K562 (cell line): ENCODE data around the gene RALGPS1. TPM values are rescaled to one million over a fixed set of nuclear protein-coding genes. Genes with fewer than 3 reads are reported as not detected.
A peak's percentile ranks its signal among the peaks of the same experiment; 100 is the strongest.

Experiments used
- CBX1 ChIP-seq: sonication (generic); IDR thresholded peaks from 2 replicates; pipeline ENCODE4 v1.6.1; 2016; ENCODE audit warnings: antibody characterized with exemption, low read depth, mild to moderate bottlenecking
- ETV6 ChIP-seq, 3 experiments: fragments of 150-350 bp in 1 of 3; sonication (generic) in 1 of 3; formaldehyde crosslinking in 1 of 3; IDR thresholded peaks; 2 replicates each; pipeline versions ENCODE4 v1.6.1 to v1.8.0; 2014 to 2022; ENCODE audit warnings: borderline replicate concordance in 2 of 3, low read depth in 2 of 3, antibody characterized with exemption in 1 of 3, low read length in 1 of 3, mild to moderate bottlenecking in 1 of 3, missing genetic modification reagents in 1 of 3
- FIP1L1 ChIP-seq: fragments of 200-400 bp; formaldehyde crosslinking; IDR thresholded peaks from 2 replicates; pipeline ENCODE4 v1.6.1; 2018; ENCODE audit warnings: mild to moderate bottlenecking, low read depth, low read length; ENCODE audit not compliant: poor library complexity, severe bottlenecking
- FOSL1 ChIP-seq: fragments of 200-800 bp; sonication (Bioruptor generic); conservative IDR thresholded peaks from 2 replicates; pipeline ENCODE4 v1.6.1; 2016; ENCODE audit warnings: missing genetic modification characterization, missing compliant biosample characterization
- HDAC2 ChIP-seq: fragments of 450-650 bp; IDR thresholded peaks from 2 replicates; pipeline ENCODE4 v1.6.1; 2016; ENCODE audit warnings: mild to moderate bottlenecking
- HNRNPK ChIP-seq: fragments of 200-400 bp; formaldehyde crosslinking; IDR thresholded peaks from one replicate; pipeline ENCODE4 v1.6.1; 2018; ENCODE audit warnings: mild to moderate bottlenecking, low read depth, low read length; ENCODE audit not compliant: poor library complexity, severe bottlenecking
- LCOR ChIP-seq: sonication (generic); formaldehyde crosslinking; IDR thresholded peaks from 2 replicates; pipeline ENCODE4 v1.8.0; 2022; ENCODE audit warnings: mild to moderate bottlenecking, missing genetic modification reagents
- MCM7 ChIP-seq, 2 experiments: fragments of 450-650 bp; IDR thresholded peaks; 2 replicates each; pipeline ENCODE4 v1.6.1; 2016 to 2018
- MED1 ChIP-seq: sonication (generic); formaldehyde crosslinking; IDR thresholded peaks from 2 replicates; pipeline ENCODE4 v1.8.1; 2023; ENCODE audit warnings: missing genetic modification reagents, borderline replicate concordance
- PTBP1 ChIP-seq: fragments of 200-400 bp; formaldehyde crosslinking; IDR thresholded peaks from 2 replicates; pipeline ENCODE4 v1.6.1; 2017; ENCODE audit warnings: low read depth, low read length
- RBM15 ChIP-seq: fragments of 200-400 bp; formaldehyde crosslinking; IDR thresholded peaks from 2 replicates; pipeline ENCODE4 v1.6.1; 2018; ENCODE audit warnings: mild to moderate bottlenecking, low read length, moderate library complexity; ENCODE audit not compliant: insufficient read depth
- TAL1 ChIP-seq: fragments of 450-650 bp; IDR thresholded peaks from 2 replicates; pipeline ENCODE4 v1.6.1; 2016; ENCODE audit warnings: mild to moderate bottlenecking
- U2AF1 ChIP-seq: fragments of 200-400 bp; formaldehyde crosslinking; optimal IDR thresholded peaks from 2 replicates; pipeline ENCODE3; 2017; ENCODE audit warnings: mild to moderate bottlenecking, low read depth, low read length, moderate library complexity
- ZNF121 ChIP-seq: sonication (generic); formaldehyde crosslinking; conservative IDR thresholded peaks from 2 replicates; pipeline ENCODE4 v1.8.0; 2022; ENCODE audit warnings: missing genetic modification reagents
- polyA plus RNA-seq, 8 experiments: library from polyadenylated mRNA; depleted of rRNA in 4 of 8; stranded (reverse) in 5 of 8; unstranded in 3 of 8; fragments of >200 nt; fragmentation: Nextera tagmentation in 2 of 8; fragmentation: Illumina TruSeq in 1 of 8; extraction: Ambion mirVana in 2 of 8; extraction: Trizol in 1 of 8; gene quantifications; 2 replicates each; pipeline versions ENCODE4 v1.2.1 to v1.2.3, GENCODE V29; 2011 to 2014; ENCODE audit warnings: inconsistent platforms in 1 of 8, missing spikeins in 1 of 8
- total RNA-seq, 7 experiments: library from RNA; depleted of rRNA in 6 of 7; stranded (reverse); fragments of >200 nt in 6 of 7; fragmentation: Illumina TruSeq in 2 of 7; extraction: Trizol in 2 of 7; gene quantifications; 2 replicates each; pipeline versions ENCODE4 v1.2.1 to v1.2.3, GENCODE V29; 2011 to 2021; ENCODE audit warnings: low replicate concordance in 1 of 7
- TF ChIP-seq, protein P1 (sequence below): fragments of 450-650 bp; IDR thresholded peaks from 2 replicates; pipeline ENCODE4 v1.6.1; 2018; ENCODE audit not compliant: partially characterized antibody
- TF ChIP-seq, protein P2 (sequence below): fragments of 450-650 bp; IDR thresholded peaks from 2 replicates; pipeline ENCODE4 v1.6.1; 2018; ENCODE audit warnings: mild to moderate bottlenecking, low read depth; ENCODE audit not compliant: partially characterized antibody
- TF ChIP-seq, protein P3 (sequence below): fragments of 150-350 bp; conservative IDR thresholded peaks from 2 replicates; pipeline ENCODE4 v1.6.1; 2014; ENCODE audit warnings: low read length
- TF ChIP-seq, protein P4 (sequence below): sonication (generic); IDR thresholded peaks from 2 replicates; pipeline ENCODE4 v1.6.1; 2016

Gene RALGPS1
- total and polyA plus RNA-seq, 9 of the 15 experiments (the other 6 are each of a cell fraction or from before 2014, with no cell fraction given), result 0.04 to 2.6 (median 1.5) TPM

DNA sequence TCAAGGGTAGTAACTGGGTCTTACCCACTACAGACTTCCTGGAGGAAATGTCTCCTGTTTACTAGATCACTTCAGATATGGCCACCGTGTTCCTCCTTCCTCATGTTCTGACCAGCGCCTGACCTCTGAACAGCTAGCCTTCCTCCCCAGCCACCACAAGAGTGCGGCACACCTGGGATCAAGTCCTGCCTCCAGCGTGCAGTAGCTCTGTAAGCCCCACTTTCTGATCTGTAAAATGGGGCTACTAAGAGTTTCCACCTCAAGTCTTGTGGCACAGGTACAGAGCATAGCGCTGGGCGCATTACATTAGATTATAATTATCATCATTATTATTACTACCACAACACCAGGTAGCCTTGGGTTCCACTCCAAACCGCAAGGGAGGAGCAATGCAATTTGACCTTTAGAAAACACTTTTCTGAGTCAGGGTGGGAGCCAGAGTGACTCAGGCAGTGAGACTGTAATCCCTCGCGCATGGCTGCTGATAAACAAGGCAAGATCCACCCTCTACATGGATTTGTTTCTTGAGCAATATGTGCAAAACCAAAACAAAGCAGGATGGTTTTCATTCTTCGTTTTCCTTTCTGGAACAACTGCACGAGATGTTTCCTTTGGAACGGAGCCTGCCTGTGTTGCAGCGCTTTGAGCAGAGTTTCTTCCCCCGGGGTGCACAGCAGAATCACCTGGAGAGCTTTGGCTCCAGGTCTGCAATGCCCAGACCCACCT is 272.8 kb downstream of the RALGPS1 start (continued):
- TF ChIP-seq, protein P1, sequence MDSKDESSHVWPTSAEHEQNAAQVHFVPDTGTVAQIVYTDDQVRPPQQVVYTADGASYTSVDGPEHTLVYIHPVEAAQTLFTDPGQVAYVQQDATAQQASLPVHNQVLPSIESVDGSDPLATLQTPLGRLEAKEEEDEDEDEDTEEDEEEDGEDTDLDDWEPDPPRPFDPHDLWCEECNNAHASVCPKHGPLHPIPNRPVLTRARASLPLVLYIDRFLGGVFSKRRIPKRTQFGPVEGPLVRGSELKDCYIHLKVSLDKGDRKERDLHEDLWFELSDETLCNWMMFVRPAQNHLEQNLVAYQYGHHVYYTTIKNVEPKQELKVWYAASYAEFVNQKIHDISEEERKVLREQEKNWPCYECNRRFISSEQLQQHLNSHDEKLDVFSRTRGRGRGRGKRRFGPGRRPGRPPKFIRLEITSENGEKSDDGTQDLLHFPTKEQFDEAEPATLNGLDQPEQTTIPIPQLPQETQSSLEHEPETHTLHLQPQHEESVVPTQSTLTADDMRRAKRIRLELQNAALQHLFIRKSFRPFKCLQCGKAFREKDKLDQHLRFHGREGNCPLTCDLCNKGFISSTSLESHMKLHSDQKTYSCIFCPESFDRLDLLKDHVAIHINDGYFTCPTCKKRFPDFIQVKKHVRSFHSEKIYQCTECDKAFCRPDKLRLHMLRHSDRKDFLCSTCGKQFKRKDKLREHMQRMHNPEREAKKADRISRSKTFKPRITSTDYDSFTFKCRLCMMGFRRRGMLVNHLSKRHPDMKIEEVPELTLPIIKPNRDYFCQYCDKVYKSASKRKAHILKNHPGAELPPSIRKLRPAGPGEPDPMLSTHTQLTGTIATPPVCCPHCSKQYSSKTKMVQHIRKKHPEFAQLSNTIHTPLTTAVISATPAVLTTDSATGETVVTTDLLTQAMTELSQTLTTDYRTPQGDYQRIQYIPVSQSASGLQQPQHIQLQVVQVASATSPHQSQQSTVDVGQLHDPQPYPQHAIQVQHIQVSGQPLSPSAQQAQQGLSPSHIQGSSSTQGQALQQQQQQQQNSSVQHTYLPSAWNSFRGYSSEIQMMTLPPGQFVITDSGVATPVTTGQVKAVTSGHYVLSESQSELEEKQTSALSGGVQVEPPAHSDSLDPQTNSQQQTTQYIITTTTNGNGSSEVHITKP, result no peak
- TF ChIP-seq HNRNPK (no peak), ETV6 (IDR thresholded peaks at IDR 0.05; ENCODE audit: borderline replicate concordance in 1 of 2, low read depth in 2 of 2, low read length in 1 of 2) (no peak), ETV6 (CRISPR knock-in tag; IDR thresholded peaks at IDR 0.05; ENCODE audit: borderline replicate concordance) (no peak), MCM7 (IDR thresholded peaks at IDR 0.05) (no peak), CBX1 (0 out of 2 replicates have a peak, but pooled peaks have one; percentile 8), TAL1 (peak; percentile 28; the same call in 1 of the 2 replicates), MED1 (CRISPR knock-in tag) (no peak), LCOR (CRISPR knock-in tag) (0 out of 2 replicates have a peak, but pooled peaks have one; percentile 46), FIP1L1 (no peak), FOSL1 (tag) (peak; percentile 96), HDAC2 (0 out of 2 replicates have a peak, but pooled peaks have one; percentile 53), RBM15 (no peak), PTBP1 (no peak), U2AF1 (no peak), ZNF121 (no peak)
- TF ChIP-seq, protein P2, sequence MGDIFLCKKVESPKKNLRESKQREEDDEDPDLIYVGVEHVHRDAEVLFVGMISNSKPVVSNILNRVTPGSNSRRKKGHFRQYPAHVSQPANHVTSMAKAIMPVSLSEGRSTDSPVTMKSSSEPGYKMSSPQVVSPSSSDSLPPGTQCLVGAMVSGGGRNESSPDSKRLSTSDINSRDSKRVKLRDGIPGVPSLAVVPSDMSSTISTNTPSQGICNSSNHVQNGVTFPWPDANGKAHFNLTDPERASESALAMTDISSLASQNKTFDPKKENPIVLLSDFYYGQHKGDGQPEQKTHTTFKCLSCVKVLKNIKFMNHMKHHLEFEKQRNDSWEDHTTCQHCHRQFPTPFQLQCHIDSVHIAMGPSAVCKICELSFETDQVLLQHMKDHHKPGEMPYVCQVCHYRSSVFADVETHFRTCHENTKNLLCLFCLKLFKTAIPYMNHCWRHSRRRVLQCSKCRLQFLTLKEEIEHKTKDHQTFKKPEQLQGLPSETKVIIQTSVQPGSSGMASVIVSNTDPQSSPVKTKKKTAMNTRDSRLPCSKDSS, result no peak
- TF ChIP-seq, protein P3, sequence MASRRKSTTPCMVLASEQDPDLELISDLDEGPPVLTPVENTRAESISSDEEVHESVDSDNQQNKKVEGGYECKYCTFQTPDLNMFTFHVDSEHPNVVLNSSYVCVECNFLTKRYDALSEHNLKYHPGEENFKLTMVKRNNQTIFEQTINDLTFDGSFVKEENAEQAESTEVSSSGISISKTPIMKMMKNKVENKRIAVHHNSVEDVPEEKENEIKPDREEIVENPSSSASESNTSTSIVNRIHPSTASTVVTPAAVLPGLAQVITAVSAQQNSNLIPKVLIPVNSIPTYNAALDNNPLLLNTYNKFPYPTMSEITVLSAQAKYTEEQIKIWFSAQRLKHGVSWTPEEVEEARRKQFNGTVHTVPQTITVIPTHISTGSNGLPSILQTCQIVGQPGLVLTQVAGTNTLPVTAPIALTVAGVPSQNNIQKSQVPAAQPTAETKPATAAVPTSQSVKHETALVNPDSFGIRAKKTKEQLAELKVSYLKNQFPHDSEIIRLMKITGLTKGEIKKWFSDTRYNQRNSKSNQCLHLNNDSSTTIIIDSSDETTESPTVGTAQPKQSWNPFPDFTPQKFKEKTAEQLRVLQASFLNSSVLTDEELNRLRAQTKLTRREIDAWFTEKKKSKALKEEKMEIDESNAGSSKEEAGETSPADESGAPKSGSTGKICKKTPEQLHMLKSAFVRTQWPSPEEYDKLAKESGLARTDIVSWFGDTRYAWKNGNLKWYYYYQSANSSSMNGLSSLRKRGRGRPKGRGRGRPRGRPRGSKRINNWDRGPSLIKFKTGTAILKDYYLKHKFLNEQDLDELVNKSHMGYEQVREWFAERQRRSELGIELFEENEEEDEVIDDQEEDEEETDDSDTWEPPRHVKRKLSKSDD, result no peak
- TF ChIP-seq, protein P4, sequence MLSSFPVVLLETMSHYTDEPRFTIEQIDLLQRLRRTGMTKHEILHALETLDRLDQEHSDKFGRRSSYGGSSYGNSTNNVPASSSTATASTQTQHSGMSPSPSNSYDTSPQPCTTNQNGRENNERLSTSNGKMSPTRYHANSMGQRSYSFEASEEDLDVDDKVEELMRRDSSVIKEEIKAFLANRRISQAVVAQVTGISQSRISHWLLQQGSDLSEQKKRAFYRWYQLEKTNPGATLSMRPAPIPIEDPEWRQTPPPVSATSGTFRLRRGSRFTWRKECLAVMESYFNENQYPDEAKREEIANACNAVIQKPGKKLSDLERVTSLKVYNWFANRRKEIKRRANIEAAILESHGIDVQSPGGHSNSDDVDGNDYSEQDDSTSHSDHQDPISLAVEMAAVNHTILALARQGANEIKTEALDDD, result 0 out of 2 replicates have a peak, but pooled peaks have one; percentile 42
